Transverse colon (tissue), 4 donors: ENCODE results near the gene CACNA1B. TPM values are rescaled to one million over a fixed set of nuclear protein-coding genes. Genes with fewer than 3 reads are reported as not detected.

Experiments
- DNase-seq: peaks from one replicate; pipeline ENCODE4 v3.0.0-alpha.2; 2019
- H3K27ac ChIP-seq, 4 donors: fragments of 200-600 bp; sonication (generic); 2 replicates each; pipeline ENCODE4 v1.5.1; 2016 to 2018; ENCODE audit warnings: inconsistent platforms in 4 of 4
- H3K27me3 ChIP-seq: fragments of 200-600 bp; sonication (generic); 2 replicates; pipeline ENCODE4 v1.5.1; 2017; ENCODE audit warnings: inconsistent platforms
- H3K36me3 ChIP-seq, 4 donors: fragments of 200-600 bp; sonication (generic); 2 replicates each; pipeline ENCODE4 v1.5.1; 2017 to 2019; ENCODE audit warnings: inconsistent platforms in 4 of 4
- H3K4me1 ChIP-seq, 4 donors: fragments of 200-600 bp; sonication (generic); 2 replicates each; pipeline ENCODE4 v1.5.1; 2017 to 2020; ENCODE audit warnings: inconsistent platforms in 4 of 4
- H3K4me3 ChIP-seq, 4 donors: fragments of 200-600 bp; sonication (generic); 1 replicate in 1 of 4; 2 replicates in 3 of 4; pipeline versions ENCODE4 v1.5.1 to v1.6.1; 2017 to 2019; ENCODE audit warnings: inconsistent platforms in 4 of 4
- H3K9me3 ChIP-seq, 2 donors: fragments of 200-600 bp; sonication (generic); 2 replicates each; pipeline ENCODE4 v1.5.1; 2017 to 2019; ENCODE audit warnings: inconsistent platforms in 2 of 2
- CTCF ChIP-seq, 5 experiments: fragments of 200-600 bp in 3 of 5; fragments of 450-650 bp in 2 of 5; sonication (generic) in 3 of 5; IDR thresholded peaks; 1 replicate in 2 of 5; 2 replicates in 3 of 5; pipeline ENCODE4 v1.5.1; 2016 to 2017; ENCODE audit warnings: antibody characterized with exemption in 5 of 5, inconsistent platforms in 3 of 5, mild to moderate bottlenecking in 2 of 5, moderate library complexity in 1 of 5
- EP300 ChIP-seq: sonication (generic); formaldehyde crosslinking; IDR thresholded peaks from one replicate; pipeline ENCODE4 v1.6.1; 2017; ENCODE audit warnings: antibody characterized with exemption, low read depth
- POLR2A ChIP-seq: fragments of 450-650 bp; IDR thresholded peaks from one replicate; pipeline ENCODE4 v1.6.1; 2016; ENCODE audit warnings: antibody characterized with exemption, mild to moderate bottlenecking, moderate library complexity
- POLR2AphosphoS5 ChIP-seq, 3 donors: sonication (generic); formaldehyde crosslinking; IDR thresholded peaks; one replicate each; pipeline ENCODE4 v1.6.1; 2016; ENCODE audit warnings: antibody characterized with exemption in 3 of 3
- WGBS, 2 donors: methylation state at CpG; one replicate each; pipeline ENCODE4 v1.1.5; 2018; ENCODE audit warnings: low coverage in 1 of 2; 5-methylcytosine and 5-hydroxymethylcytosine counted together
- in situ Hi-C, 4 donors: fragments of 200-750 bp; cut with MboI; loops; one replicate each; pipeline versions ENCODE4 v1.15.0 to v1.15.1; 2017; ENCODE audit warnings: low sequenced_read_pairs in 3 of 4, low pct_ligation_motif_present in 1 of 4, low pct_unique_long_range_greater_than_20kb in 1 of 4
- intact Hi-C: fragments of 100-400 bp; cut with DNase I; formaldehyde crosslinking; loops from one replicate; pipeline ENCODE4 v1.15.1; 2023; ENCODE audit warnings: low total_unique reads
- total RNA-seq, 4 donors: library from RNA; depleted of rRNA; stranded (reverse); fragments of >200 nt; gene quantifications; one replicate each; pipeline ENCODE4 v1.1.0, GENCODE V29; 2016

The CACNA1B gene
- total RNA-seq, 4 donors from 2014 or later = 0.27 to 0.40 (median 0.35) TPM

- in situ Hi-C loops (no loop called here), intact Hi-C loops (no loop called here)
- Histone ChIP-seq H3K27ac (no peak overlapping the region), H3K27me3 (peaks cover 5% of the 10 kb centered on the region), H3K4me3 (no peak overlapping the region), H3K9me3 (no peaks in the 10 kb centered on the region), H3K4me1 (no peaks in the 10 kb centered on the region), H3K36me3 (no peaks in the 10 kb centered on the region)
- TF ChIP-seq POLR2AphosphoS5 (IDR thresholded peaks at IDR 0.05) (no peak), CTCF (IDR thresholded peaks at IDR 0.05) (no peak), POLR2A (no peak), EP300 (no peak)
- WGBS, 2 donors = 63% methylated on average over 18 of the region's 18 CpGs; no CpG with 5 or more reads in 1 of the 2 donors
- DNase-seq = no peak
Measured at GRCh38 chr9:138069731-138070456, 192.3 kb downstream of the CACNA1B start.

- Histone ChIP-seq H3K36me3 (no peaks in the 10 kb centered on the region), H3K4me3 (no peak overlapping the region), H3K9me3 (no peaks in the 10 kb centered on the region), H3K27me3 (peaks cover 5% of the 10 kb centered on the region), H3K4me1 (no peaks in the 10 kb centered on the region), H3K27ac (no peak overlapping the region)
- intact Hi-C loops = no loop called here
- WGBS, 2 donors = 80 to 83% methylated on average over 1 to 8 of the region's 8 CpGs
- in situ Hi-C loops = no loop called here
- TF ChIP-seq POLR2A (no peak), POLR2AphosphoS5 (IDR thresholded peaks at IDR 0.05) (no peak)
- DNase-seq = no peak
Measured at GRCh38 chr9:138070815-138071214, 193.2 kb downstream of the CACNA1B start.

- WGBS, 2 donors = 83 to 88% methylated on average over 6 to 14 of the region's 14 CpGs
- intact Hi-C loops = no loop called here
- no peak for DNase-seq
- TF ChIP-seq POLR2AphosphoS5 (IDR thresholded peaks at IDR 0.05) = no peak
- no peak for TF ChIP-seq POLR2A
- TF ChIP-seq CTCF (IDR thresholded peaks at IDR 0.05) = no peak
- TF ChIP-seq EP300 = no peak
- H3K9me3 ChIP-seq = no peaks in the 10 kb centered on the region
- H3K27me3 ChIP-seq = peaks cover 5% of the 10 kb centered on the region
- no peaks in the 10 kb centered on the region for H3K4me1 ChIP-seq
- no peak overlapping the region for H3K27ac ChIP-seq
- no peaks in the 10 kb centered on the region for H3K36me3 ChIP-seq
- H3K4me3 ChIP-seq = no peak overlapping the region
- in situ Hi-C loops = no loop called here
Measured at GRCh38 chr9:138071292-138071691, 193.7 kb downstream of the CACNA1B start.

GRCh38 chr9:138071731-138072130 lies 194.1 kb downstream of the CACNA1B start:
- in situ Hi-C loops = no loop called here
- TF ChIP-seq POLR2AphosphoS5 (IDR thresholded peaks at IDR 0.05) (no peak), CTCF (IDR thresholded peaks at IDR 0.05) (no peak), POLR2A (no peak), EP300 (no peak)
- WGBS, 2 donors = 78% methylated on average over 6 of the region's 6 CpGs; no CpG with 5 or more reads in 1 of the 2 donors
- no peak for DNase-seq
- Histone ChIP-seq H3K4me1 (no peaks in the 10 kb centered on the region), H3K27ac (no peak overlapping the region), H3K27me3 (peaks cover 5% of the 10 kb centered on the region), H3K9me3 (no peaks in the 10 kb centered on the region), H3K4me3 (no peak overlapping the region), H3K36me3 (no peaks in the 10 kb centered on the region)
- intact Hi-C loops = no loop called here
